Midbrain (tissue), 1 donor: Measurements from ENCODE around the gene ABCA9.
"Not testable (repeated sequence)": the region's sequence is repeated elsewhere in the genome, so short reads cannot be mapped to it uniquely, and the experiment has no call there.

Source experiments
- DNase-seq: peaks from one replicate; lab custom pipeline; 2025; lab: John Stamatoyannopoulos, UW

The ABCA9 gene

GRCh38 chr17:68954146-68954896 is 106.4 kb downstream of the ABCA9 start:
- DNase-seq, result no peak

- DNase-seq, result no peak
Observed at GRCh38 chr17:68953340-68953997, 107.3 kb downstream of the ABCA9 start.

- DNase-seq, result no peak
Observed at GRCh38 chr17:68950725-68951124, 110.0 kb downstream of the ABCA9 start.

- not testable (repeated sequence) for DNase-seq
Observed at GRCh38 chr17:68947868-68948267, 112.9 kb downstream of the ABCA9 start.

GRCh38 chr17:68944435-68945035 is 116.2 kb downstream of the ABCA9 start:
- DNase-seq, result no peak

GRCh38 chr17:68943812-68944182 is 116.9 kb downstream of the ABCA9 start:
- not testable (repeated sequence) for DNase-seq

- no peak for DNase-seq
Observed at GRCh38 chr17:68943123-68943811, 117.5 kb downstream of the ABCA9 start.

- no peak for DNase-seq
Observed at GRCh38 chr17:68942389-68942788, 118.3 kb downstream of the ABCA9 start.

- no peak for DNase-seq
Observed at GRCh38 chr17:68941761-68942160, 119.0 kb downstream of the ABCA9 start.

- no peak for DNase-seq
Observed at GRCh38 chr17:68939195-68939594, 121.5 kb downstream of the ABCA9 start.

- no peak for DNase-seq
Observed at GRCh38 chr17:68937890-68938514, 122.7 kb downstream of the ABCA9 start.

GRCh38 chr17:68927516-68927915 is 133.2 kb downstream of the ABCA9 start:
- DNase-seq, result no peak

- no peak for DNase-seq
Observed at GRCh38 chr17:68924793-68925720, 135.7 kb downstream of the ABCA9 start.
